Peyer's patch (tissue), 4 donors: ENCODE data around the gene VMO1.

Experiments
- POLR2A ChIP-seq, 2 donors: fragments of 450-650 bp; IDR thresholded peaks; one replicate each; pipeline ENCODE4 v1.5.1; 2017; ENCODE audit warnings: antibody characterized with exemption in 2 of 2, mild to moderate bottlenecking in 2 of 2, moderate library complexity in 2 of 2
- TF ChIP-seq, protein P1 (sequence below), 6 experiments: fragments of 450-650 bp in 4 of 6; fragments of 200-600 bp in 2 of 6; sonication (generic) in 1 of 6; IDR thresholded peaks; one replicate each; pipeline ENCODE4 v1.5.1; 2017 to 2019; ENCODE audit warnings: antibody characterized with exemption in 6 of 6, mild to moderate bottlenecking in 3 of 6, moderate library complexity in 1 of 6

DNA sequence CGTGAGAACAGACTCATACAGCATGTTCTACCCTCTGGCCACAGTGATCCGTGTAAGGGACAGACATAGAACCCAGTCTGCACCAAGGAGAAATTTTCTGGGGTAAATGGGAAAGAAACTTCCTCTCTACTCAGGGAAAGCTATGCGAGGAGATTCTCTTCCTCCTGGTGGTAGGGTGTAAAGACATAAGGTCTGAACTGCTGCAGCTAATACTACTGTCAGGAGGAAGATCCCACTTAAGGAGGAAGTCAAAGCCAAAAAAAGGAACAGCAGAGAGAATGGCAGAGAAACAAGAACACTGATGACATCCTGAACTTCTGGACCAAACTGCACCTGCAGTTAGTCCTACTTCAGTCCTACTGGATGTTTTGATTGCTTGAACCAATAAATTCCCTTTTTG lies 21.6 kb downstream of the VMO1 start:
- TF ChIP-seq, protein P1, sequence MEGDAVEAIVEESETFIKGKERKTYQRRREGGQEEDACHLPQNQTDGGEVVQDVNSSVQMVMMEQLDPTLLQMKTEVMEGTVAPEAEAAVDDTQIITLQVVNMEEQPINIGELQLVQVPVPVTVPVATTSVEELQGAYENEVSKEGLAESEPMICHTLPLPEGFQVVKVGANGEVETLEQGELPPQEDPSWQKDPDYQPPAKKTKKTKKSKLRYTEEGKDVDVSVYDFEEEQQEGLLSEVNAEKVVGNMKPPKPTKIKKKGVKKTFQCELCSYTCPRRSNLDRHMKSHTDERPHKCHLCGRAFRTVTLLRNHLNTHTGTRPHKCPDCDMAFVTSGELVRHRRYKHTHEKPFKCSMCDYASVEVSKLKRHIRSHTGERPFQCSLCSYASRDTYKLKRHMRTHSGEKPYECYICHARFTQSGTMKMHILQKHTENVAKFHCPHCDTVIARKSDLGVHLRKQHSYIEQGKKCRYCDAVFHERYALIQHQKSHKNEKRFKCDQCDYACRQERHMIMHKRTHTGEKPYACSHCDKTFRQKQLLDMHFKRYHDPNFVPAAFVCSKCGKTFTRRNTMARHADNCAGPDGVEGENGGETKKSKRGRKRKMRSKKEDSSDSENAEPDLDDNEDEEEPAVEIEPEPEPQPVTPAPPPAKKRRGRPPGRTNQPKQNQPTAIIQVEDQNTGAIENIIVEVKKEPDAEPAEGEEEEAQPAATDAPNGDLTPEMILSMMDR (IDR thresholded peaks at IDR 0.05) = no peak
- TF ChIP-seq POLR2A (IDR thresholded peaks at IDR 0.05) = no peak
